HCT116 (cell line): ENCODE measurements around the gene GTPBP1. TPM values are rescaled to one million over a fixed set of nuclear protein-coding genes. Genes with fewer than 3 reads are reported as not detected.

Experiments used
- ATAC-seq: fragments of 200-7000 bp; cut with Tn5 transposase; 2 replicates; pipeline ENCODE4 v1.9.1; 2020; ENCODE audit warnings: mild to moderate bottlenecking, moderate library complexity
- BruUV-seq: library from RNA; stranded (reverse); fragments of 400-500 nt; replicated peaks from 2 replicates; lab custom pipeline; 2021; lab: Mats Ljungman, UMichigan
- CTCF ChIA-PET: fragments of 300-600 bp; sonication (Branson Sonifier 250); formaldehyde crosslinking; loops from one replicate; lab custom pipeline; 2021; ENCODE audit warnings: antibody characterized with exemption; lab: Charles Lee
- POLR2A ChIA-PET: fragments of 300-600, 350-600 bp; sonication (Branson Sonifier 250); formaldehyde crosslinking; loops from one replicate; lab custom pipeline; 2021; ENCODE audit warnings: antibody characterized with exemption; lab: Charles Lee
- RAD21 ChIA-PET, 2 experiments: fragments of 300-600 bp; sonication (Branson Sonifier 250); formaldehyde crosslinking; loops; one replicate each; lab custom pipeline; 2023; ENCODE audit warnings: low total read pairs in 2 of 2; ENCODE audit not compliant: uncharacterized antibody in 2 of 2, unreplicated experiment in 2 of 2, low non-redundant PET in 1 of 2; lab: Charles Lee
- DNase-seq: peaks from one replicate; pipeline ENCODE4 v3.0.0-alpha.2; 2010; ENCODE audit warnings: low read depth, low spot score
- H2AFZ ChIP-seq: fragments of 200-600 bp; shearing (Covaris generic), sonication (generic); 2 replicates; pipeline ENCODE4 v1.6.1; 2017; ENCODE audit warnings: low read depth, mixed run types, mixed read lengths, antibody characterized with exemption, low read length; ENCODE audit not compliant: poor library complexity, severe bottlenecking
- H3K27ac ChIP-seq: 2 replicates; pipeline ENCODE4 v1.5.1; 2012; ENCODE audit warnings: low read depth, low read length
- H3K27me3 ChIP-seq: fragments of 200-600 bp; sonication (generic); 2 replicates; pipeline ENCODE4 v1.6.1; 2016; ENCODE audit warnings: mixed run types, low read length, mixed read lengths; ENCODE audit not compliant: insufficient read depth
- H3K36me3 ChIP-seq, 2 experiments: fragments of 200-500 bp in 1 of 2; fragments of 200-600 bp in 1 of 2; sonication (Bioruptor generic) in 1 of 2; sonication (generic) in 1 of 2; 2 replicates each; pipeline versions ENCODE4 v1.5.1 to v1.6.1; 2014 to 2016; ENCODE audit warnings: low read length in 2 of 2, inconsistent platforms in 1 of 2, mixed read lengths in 1 of 2, mixed run types in 1 of 2; ENCODE audit not compliant: insufficient read depth in 2 of 2, control insufficient read depth in 1 of 2
- H3K4me1 ChIP-seq, 2 experiments: fragments of 200-600 bp in 1 of 2; sonication (generic) in 1 of 2; 2 replicates each; pipeline versions ENCODE4 v1.5.1 to v1.6.1; 2012 to 2017; ENCODE audit warnings: low read length in 2 of 2, inconsistent platforms in 1 of 2, mild to moderate bottlenecking in 1 of 2, mixed read lengths in 1 of 2, mixed run types in 1 of 2, moderate library complexity in 1 of 2; ENCODE audit not compliant: insufficient read depth in 2 of 2, control insufficient read depth in 1 of 2
- H3K4me2 ChIP-seq: fragments of 200-600 bp; sonication (generic); 2 replicates; pipeline ENCODE4 v1.6.1; 2017; ENCODE audit warnings: mixed run types, low read length, mixed read lengths
- H3K4me3 ChIP-seq, 2 experiments: fragments of 200-600 bp in 1 of 2; sonication (generic) in 1 of 2; replicated peaks in 1 of 2; 2 replicates each; pipeline ENCODE4 v1.5.1; 2011 to 2016; ENCODE audit warnings: low read length in 2 of 2, control low read depth in 1 of 2, low read depth in 1 of 2, mild to moderate bottlenecking in 1 of 2, mixed read lengths in 1 of 2, mixed run types in 1 of 2
- H3K79me2 ChIP-seq: fragments of 200-600 bp; sonication (generic); 2 replicates; pipeline ENCODE4 v1.6.1; 2017; ENCODE audit warnings: mild to moderate bottlenecking, mixed run types, low read length, moderate library complexity, mixed read lengths; ENCODE audit not compliant: insufficient read depth
- H3K9ac ChIP-seq: fragments of 200-600 bp; sonication (generic); 2 replicates; pipeline ENCODE4 v1.6.1; 2016; ENCODE audit warnings: low read length, mixed read lengths
- H3K9me2 ChIP-seq: fragments of 200-600 bp; sonication (generic), shearing (Covaris generic); 2 replicates; pipeline ENCODE4 v1.6.1; 2017; ENCODE audit warnings: mixed run types, mild to moderate bottlenecking, moderate library complexity; ENCODE audit not compliant: insufficient read depth
- H3K9me3 ChIP-seq, 2 experiments: fragments of 200-500 bp in 1 of 2; fragments of 200-600 bp in 1 of 2; sonication (Bioruptor generic) in 1 of 2; sonication (generic) in 1 of 2; 2 replicates each; pipeline ENCODE4 v1.6.1; 2014 to 2017; ENCODE audit warnings: low read length in 2 of 2, mixed read lengths in 2 of 2, inconsistent platforms in 1 of 2, low read depth in 1 of 2, mild to moderate bottlenecking in 1 of 2, mixed run types in 1 of 2, moderate library complexity in 1 of 2; ENCODE audit not compliant: control insufficient read depth in 1 of 2, insufficient read depth in 1 of 2
- H4K20me1 ChIP-seq: fragments of 200-600 bp; sonication (generic), shearing (Covaris generic); 2 replicates; pipeline ENCODE4 v1.6.1; 2017; ENCODE audit warnings: mixed run types, mild to moderate bottlenecking, moderate library complexity; ENCODE audit not compliant: insufficient read depth
- EGR1 ChIP-seq: IDR thresholded peaks from 2 replicates; pipeline ENCODE4 v1.6.1; 2012; ENCODE audit warnings: low read depth
- ELF1 ChIP-seq: IDR thresholded peaks from 2 replicates; pipeline ENCODE4 v1.6.1; 2012; ENCODE audit warnings: low read depth, borderline replicate concordance
- EZH2phosphoT487 ChIP-seq: fragments of 200-600 bp; IDR thresholded peaks from 2 replicates; pipeline ENCODE4 v1.6.1; 2018; ENCODE audit warnings: antibody characterized with exemption, borderline replicate concordance
- RAD21 ChIP-seq: IDR thresholded peaks from 2 replicates; pipeline ENCODE4 v1.6.1; 2012; ENCODE audit warnings: low read depth, mild to moderate bottlenecking
- TCF7L2 ChIP-seq: IDR thresholded peaks from 2 replicates; pipeline ENCODE4 v1.7.0; 2011; ENCODE audit warnings: borderline replicate concordance, inconsistent platforms; ENCODE audit not compliant: insufficient read depth, insufficient read length; ENCODE audit errors: extremely low read depth
- YY1 ChIP-seq: IDR thresholded peaks from 2 replicates; pipeline ENCODE4 v1.6.1; 2011; ENCODE audit warnings: low read length, low read depth, moderate library complexity, mild to moderate bottlenecking; ENCODE audit not compliant: insufficient replicate concordance; ENCODE audit errors: extremely low read depth
- intact Hi-C: fragments of 100-400 bp; cut with micrococcal nuclease; formaldehyde crosslinking; loops from 2 replicates; pipeline ENCODE4 v1.10.0; 2022
- total RNA-seq: library from RNA; stranded (reverse); gene quantifications from one replicate; pipeline ENCODE4 v1.2.1, GENCODE V29; 2021; ENCODE audit not compliant: unreplicated experiment
- TF ChIP-seq, protein P1 (sequence below): IDR thresholded peaks from 2 replicates; pipeline ENCODE4 v1.6.1; 2012
- TF ChIP-seq, protein P2 (sequence below): IDR thresholded peaks from 2 replicates; pipeline ENCODE4 v1.6.1; 2012

Gene GTPBP1
- total RNA-seq, 1 experiment from 2014 or later, result 48.2 TPM

DNA sequence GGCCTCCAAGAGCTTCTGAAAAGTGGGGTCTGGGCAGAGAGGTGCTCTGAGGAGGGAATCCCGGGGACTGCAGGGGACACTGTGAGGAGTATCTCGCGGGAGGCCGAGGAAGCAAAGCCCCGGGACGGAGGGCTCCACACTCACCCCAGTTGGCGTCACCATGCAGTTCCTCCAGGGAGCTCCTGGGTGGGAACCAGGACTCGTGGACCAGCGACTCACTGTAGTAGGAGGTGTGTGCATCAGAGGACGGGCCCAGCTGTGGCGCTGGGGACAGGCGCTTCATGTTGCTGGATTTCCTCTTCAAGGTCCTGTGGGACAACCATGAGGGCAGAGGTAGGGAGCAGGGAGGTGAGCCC is 45.3 kb downstream of the GTPBP1 start:
- Histone ChIP-seq H2AFZ (no peak overlapping the region), H3K4me3 (no peak overlapping the region), H3K4me1 (peaks cover 7 to 19% of the 10 kb centered on the region in 2 experiments; a peak in 3 of 4 replicates), H4K20me1 (no peaks in the 10 kb centered on the region), H3K4me2 (no peak overlapping the region), H3K27ac (no peak overlapping the region), H3K9me2 (no peaks in the 10 kb centered on the region), H3K36me3 (peaks cover 5 to 29% of the 10 kb centered on the region in 2 experiments; a peak in 2 of 4 replicates), H3K9ac (no peak overlapping the region), H3K27me3 (no peaks in the 10 kb centered on the region), H3K79me2 (peaks cover 16% of the 10 kb centered on the region), H3K9me3 (no peaks in the 10 kb centered on the region)
- TF ChIP-seq, protein P1, sequence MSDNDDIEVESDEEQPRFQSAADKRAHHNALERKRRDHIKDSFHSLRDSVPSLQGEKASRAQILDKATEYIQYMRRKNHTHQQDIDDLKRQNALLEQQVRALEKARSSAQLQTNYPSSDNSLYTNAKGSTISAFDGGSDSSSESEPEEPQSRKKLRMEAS, result no peak
- no peak for TF ChIP-seq RAD21
- no peak for TF ChIP-seq YY1
- TF ChIP-seq ELF1, result no peak
- no peak for TF ChIP-seq EZH2phosphoT487
- TF ChIP-seq TCF7L2, result no peak
- TF ChIP-seq, protein P2, sequence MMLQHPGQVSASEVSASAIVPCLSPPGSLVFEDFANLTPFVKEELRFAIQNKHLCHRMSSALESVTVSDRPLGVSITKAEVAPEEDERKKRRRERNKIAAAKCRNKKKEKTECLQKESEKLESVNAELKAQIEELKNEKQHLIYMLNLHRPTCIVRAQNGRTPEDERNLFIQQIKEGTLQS, result no peak
- TF ChIP-seq EGR1, result no peak
- DNase-seq (no peak), ATAC-seq (no peak)
- ChIA-PET CTCF (no interaction called here), RAD21 (no interaction called here), POLR2A (no interaction called here)
- intact Hi-C loops, result no loop called here
- no TSS peak for BruUV-seq
